Endothelial cell of umbilical vein (primary cell): ENCODE measurements around the gene PDE3A. TPM values are rescaled to one million over a fixed set of nuclear protein-coding genes. Genes with fewer than 3 reads are reported as not detected.

Experiments used
- BruUV-seq: library from RNA; stranded (reverse); fragments of 400-500 nt; replicated peaks from 2 replicates; lab custom pipeline; 2021; lab: Mats Ljungman, UMichigan
- CTCF ChIA-PET: fragments of 300-600, 350-600 bp; sonication (Branson Sonifier 250); formaldehyde crosslinking; loops from one replicate; lab custom pipeline; 2021; ENCODE audit warnings: antibody characterized with exemption, inconsistent platforms; lab: Charles Lee
- POLR2A ChIA-PET: fragments of 300-600, 350-600 bp; sonication (Branson Sonifier 250); formaldehyde crosslinking; loops from one replicate; lab custom pipeline; 2021; ENCODE audit warnings: antibody characterized with exemption, inconsistent platforms; lab: Charles Lee
- DNase-seq: peaks from one replicate; pipeline ENCODE4 v3.0.0-alpha.2; 2011; ENCODE audit warnings: low read depth, low spot score
- FAIRE-seq: peaks from 2 replicates; lab custom pipeline; 2011; peaks lifted over from hg19 to GRCh38; lab: Jason Lieb, UNC
- H2AFZ ChIP-seq: 2 replicates; pipeline ENCODE4 v1.6.0; 2012; ENCODE audit warnings: low read depth, low read length, control low read depth, inconsistent platforms
- H3K27ac ChIP-seq: 2 replicates; pipeline ENCODE4 v1.5.1; 2011; ENCODE audit warnings: low read depth, mild to moderate bottlenecking, control low read depth, low read length, moderate library complexity; ENCODE audit not compliant: insufficient read depth
- H3K27me3 ChIP-seq, 2 experiments: 2 replicates each; pipeline versions ENCODE4 v1.6.0 to v1.6.1; 2011; ENCODE audit warnings: low read length in 2 of 2, mixed read lengths in 1 of 2; ENCODE audit not compliant: control insufficient read depth in 2 of 2, insufficient read depth in 2 of 2
- H3K36me3 ChIP-seq, 2 experiments: 2 replicates in 1 of 2; 3 replicates in 1 of 2; pipeline ENCODE4 v1.5.1; 2011; ENCODE audit warnings: low read length in 2 of 2, mild to moderate bottlenecking in 1 of 2, moderate library complexity in 1 of 2; ENCODE audit not compliant: control insufficient read depth in 2 of 2, insufficient read depth in 2 of 2; ENCODE audit errors: extremely low read depth in 1 of 2
- H3K4me1 ChIP-seq: 3 replicates; pipeline ENCODE4 v1.5.1; 2011; ENCODE audit warnings: mild to moderate bottlenecking, low read length; ENCODE audit not compliant: control insufficient read depth, insufficient read depth; ENCODE audit errors: extremely low read depth
- H3K4me2 ChIP-seq: 2 replicates; pipeline ENCODE4 v1.6.1; 2011; ENCODE audit warnings: low read length, control low read depth, mixed read lengths; ENCODE audit not compliant: insufficient read depth
- H3K4me3 ChIP-seq, 3 experiments: fragments of 200-600 bp in 1 of 3; sonication (generic), shearing (Covaris generic) in 1 of 3; replicated peaks in 1 of 3; 2 replicates each; pipeline ENCODE4 v1.5.1; 2011 to 2016; ENCODE audit warnings: control low read depth in 3 of 3, low read length in 3 of 3, mild to moderate bottlenecking in 2 of 3, inconsistent platforms in 1 of 3, low read depth in 1 of 3, moderate library complexity in 1 of 3; ENCODE audit not compliant: insufficient read depth in 1 of 3
- H3K79me2 ChIP-seq: 2 replicates; pipeline ENCODE4 v1.6.0; 2012; ENCODE audit warnings: low read length, inconsistent platforms; ENCODE audit not compliant: control insufficient read depth, insufficient read depth
- H3K9ac ChIP-seq: replicated peaks from 2 replicates; pipeline ENCODE3; 2011; ENCODE audit warnings: low read length, control low read depth; ENCODE audit not compliant: insufficient read depth; ENCODE audit errors: extremely low read depth
- H3K9me1 ChIP-seq: replicated peaks from 3 replicates; pipeline ENCODE4 v1.6.0; 2011; ENCODE audit warnings: mild to moderate bottlenecking, low read length; ENCODE audit not compliant: control insufficient read depth, insufficient read depth; ENCODE audit errors: extremely low read depth
- H3K9me3 ChIP-seq: replicated peaks from 2 replicates; pipeline ENCODE4 v1.5.1; 2012; ENCODE audit warnings: low read length, inconsistent platforms; ENCODE audit not compliant: control insufficient read depth, insufficient read depth
- H4K20me1 ChIP-seq: replicated peaks from 2 replicates; pipeline ENCODE3; 2011; ENCODE audit warnings: mild to moderate bottlenecking, low read length; ENCODE audit not compliant: control insufficient read depth, insufficient read depth; ENCODE audit errors: extremely low read depth
- EZH2 ChIP-seq: IDR thresholded peaks from 2 replicates; pipeline ENCODE4 v1.6.1; 2012; ENCODE audit warnings: borderline replicate concordance, low read depth, mild to moderate bottlenecking, moderate library complexity, low read length, inconsistent platforms; ENCODE audit not compliant: severe bottlenecking
- FOS ChIP-seq: IDR thresholded peaks from 2 replicates; pipeline ENCODE4 v1.6.1; 2011; ENCODE audit warnings: mild to moderate bottlenecking, low read length, moderate library complexity, borderline replicate concordance; ENCODE audit not compliant: insufficient read depth
- GATA2 ChIP-seq: IDR thresholded peaks from 2 replicates; pipeline ENCODE4 v1.7.0; 2011; ENCODE audit warnings: low read depth, mild to moderate bottlenecking, moderate library complexity, mixed read lengths, low read length; ENCODE audit not compliant: insufficient read length, insufficient read depth
- JUN ChIP-seq: IDR thresholded peaks from 2 replicates; pipeline ENCODE4 v1.6.1; 2011; ENCODE audit warnings: borderline replicate concordance, low read depth; ENCODE audit not compliant: insufficient read length, insufficient read depth
- MYC ChIP-seq: IDR thresholded peaks from one replicate; pipeline ENCODE4 v1.6.1; 2011; ENCODE audit warnings: mild to moderate bottlenecking, low read depth, low read length
- POLR2A ChIP-seq: IDR thresholded peaks from 2 replicates; pipeline ENCODE4 v1.6.1; 2012; ENCODE audit warnings: low read depth, mild to moderate bottlenecking, control low read depth, low read length
- POLR2AphosphoS5 ChIP-seq: IDR thresholded peaks from 2 replicates; pipeline ENCODE4 v1.6.1; 2012; ENCODE audit warnings: low read depth, mild to moderate bottlenecking, control low read depth, low read length, moderate library complexity; ENCODE audit not compliant: insufficient read depth
- dilution Hi-C: fragments of 300-500 bp; cut with MboI; formaldehyde crosslinking; loops from one replicate; pipeline ENCODE4 v1.15.0; 2019; ENCODE audit warnings: low sequenced_read_pairs; ENCODE audit not compliant: extremely low pct_ligation_motif_present
- intact Hi-C: fragments of 100-400 bp; cut with micrococcal nuclease; formaldehyde crosslinking; loops from one replicate; pipeline ENCODE4 v1.10.0; 2022
- polyA plus RNA-seq, 4 experiments: library from polyadenylated mRNA; depleted of rRNA in 3 of 4; stranded (reverse) in 3 of 4; unstranded in 1 of 4; fragments of >200 nt; gene quantifications; 2 replicates each; pipeline versions ENCODE4 v1.2.1 to v1.2.3, GENCODE V29; 2011 to 2012; ENCODE audit warnings: missing spikeins in 1 of 4
- total RNA-seq: library from RNA; stranded (reverse); gene quantifications from 2 replicates; pipeline ENCODE4 v1.2.3, GENCODE V29; 2021
- TF ChIP-seq, protein P1 (sequence below): IDR thresholded peaks from 2 replicates; pipeline ENCODE4 v1.6.1; 2011; ENCODE audit not compliant: insufficient read depth, insufficient read length
- TF ChIP-seq, protein P2 (sequence below), 2 donors: IDR thresholded peaks; 1 replicate in 1 of 2; 2 replicates in 1 of 2; pipeline ENCODE4 v1.5.1; 2011; ENCODE audit warnings: low read length in 2 of 2, mild to moderate bottlenecking in 2 of 2, moderate library complexity in 2 of 2, control low read depth in 1 of 2, inconsistent platforms in 1 of 2, low read depth in 1 of 2; ENCODE audit not compliant: insufficient read depth in 1 of 2; ENCODE audit errors: extremely low read depth in 1 of 2

PDE3A gene
- total and polyA plus RNA-seq, 2 donors (not counting 3 experiments of a cell fraction or from before 2014, with no cell fraction given): 14.0 to 27.4 TPM

DNA sequence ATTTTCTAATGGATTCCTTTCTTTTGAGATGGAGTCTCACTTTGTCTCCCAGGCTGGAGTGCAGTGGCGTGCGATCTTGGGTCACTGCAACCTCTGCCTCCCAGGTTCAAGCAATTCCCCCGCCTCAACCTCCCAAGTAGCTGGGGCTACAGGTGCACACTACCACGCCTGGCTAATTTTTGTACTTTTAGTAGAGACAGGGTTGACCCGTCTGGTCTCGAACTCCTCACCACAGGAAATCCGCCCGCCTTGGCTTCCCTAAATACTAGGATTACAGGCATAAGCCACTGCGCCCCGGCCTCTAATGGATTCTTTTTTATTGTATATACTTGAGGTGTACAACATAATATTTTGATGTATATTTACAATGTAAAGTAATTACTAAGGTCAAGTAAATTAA, 186.7 kb downstream of the PDE3A start:
- intact Hi-C loops: no loop called here
- CTCF ChIA-PET: no interaction called here
- dilution Hi-C loops: no loop called here

More for the DNA sequence above, 186.7 kb downstream of the PDE3A start:
- Histone ChIP-seq H3K4me1 (peaks cover 11% of the 10 kb centered on the region), H3K36me3 (no peaks in the 10 kb centered on the region), H3K79me2 (peaks cover 4% of the 10 kb centered on the region), H3K27me3 (no peaks in the 10 kb centered on the region), H3K27ac (no peak overlapping the region), H3K9me1 (no peaks in the 10 kb centered on the region), H4K20me1 (no peaks in the 10 kb centered on the region), H3K4me2 (no peak overlapping the region), H2AFZ (no peak overlapping the region), H3K9ac (no peak overlapping the region), H3K9me3 (no peaks in the 10 kb centered on the region), H3K4me3 (no peak overlapping the region)
- no peak for DNase-seq
- POLR2A ChIA-PET: no interaction called here
- BruUV-seq: no TSS peak
- FAIRE-seq: no peak
- TF ChIP-seq FOS (no peak), MYC (no peak), POLR2A (no peak), POLR2AphosphoS5 (no peak), GATA2 (no peak), EZH2 (no peak), JUN (no peak)
- TF ChIP-seq, protein P1, sequence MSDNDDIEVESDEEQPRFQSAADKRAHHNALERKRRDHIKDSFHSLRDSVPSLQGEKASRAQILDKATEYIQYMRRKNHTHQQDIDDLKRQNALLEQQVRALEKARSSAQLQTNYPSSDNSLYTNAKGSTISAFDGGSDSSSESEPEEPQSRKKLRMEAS: no peak
- TF ChIP-seq, protein P2, sequence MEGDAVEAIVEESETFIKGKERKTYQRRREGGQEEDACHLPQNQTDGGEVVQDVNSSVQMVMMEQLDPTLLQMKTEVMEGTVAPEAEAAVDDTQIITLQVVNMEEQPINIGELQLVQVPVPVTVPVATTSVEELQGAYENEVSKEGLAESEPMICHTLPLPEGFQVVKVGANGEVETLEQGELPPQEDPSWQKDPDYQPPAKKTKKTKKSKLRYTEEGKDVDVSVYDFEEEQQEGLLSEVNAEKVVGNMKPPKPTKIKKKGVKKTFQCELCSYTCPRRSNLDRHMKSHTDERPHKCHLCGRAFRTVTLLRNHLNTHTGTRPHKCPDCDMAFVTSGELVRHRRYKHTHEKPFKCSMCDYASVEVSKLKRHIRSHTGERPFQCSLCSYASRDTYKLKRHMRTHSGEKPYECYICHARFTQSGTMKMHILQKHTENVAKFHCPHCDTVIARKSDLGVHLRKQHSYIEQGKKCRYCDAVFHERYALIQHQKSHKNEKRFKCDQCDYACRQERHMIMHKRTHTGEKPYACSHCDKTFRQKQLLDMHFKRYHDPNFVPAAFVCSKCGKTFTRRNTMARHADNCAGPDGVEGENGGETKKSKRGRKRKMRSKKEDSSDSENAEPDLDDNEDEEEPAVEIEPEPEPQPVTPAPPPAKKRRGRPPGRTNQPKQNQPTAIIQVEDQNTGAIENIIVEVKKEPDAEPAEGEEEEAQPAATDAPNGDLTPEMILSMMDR (IDR thresholded peaks at IDR 0.05; ENCODE audit: extremely low read depth in 1 of 2, insufficient read depth in 1 of 2, low read depth in 1 of 2, low read length in 2 of 2): no peak
